Subcutaneous adipose tissue (tissue), 4 donors: ENCODE measurements around the gene BTN1A1. TPM values are rescaled to one million over a fixed set of nuclear protein-coding genes. Genes with fewer than 3 reads are reported as not detected.

ENCODE experiments used
- total RNA-seq, 4 donors: library from RNA; depleted of rRNA; stranded (reverse); fragments of >200 nt; gene quantifications; one replicate each; pipeline ENCODE4 v1.1.0, GENCODE V29; 2016
- TF ChIP-seq, protein P1 (sequence below): fragments of 450-650 bp; IDR thresholded peaks from one replicate; pipeline ENCODE4 v1.5.1; 2016; ENCODE audit warnings: low read depth, mild to moderate bottlenecking, control low read depth, antibody characterized with exemption, moderate library complexity

The BTN1A1 gene, protein sequence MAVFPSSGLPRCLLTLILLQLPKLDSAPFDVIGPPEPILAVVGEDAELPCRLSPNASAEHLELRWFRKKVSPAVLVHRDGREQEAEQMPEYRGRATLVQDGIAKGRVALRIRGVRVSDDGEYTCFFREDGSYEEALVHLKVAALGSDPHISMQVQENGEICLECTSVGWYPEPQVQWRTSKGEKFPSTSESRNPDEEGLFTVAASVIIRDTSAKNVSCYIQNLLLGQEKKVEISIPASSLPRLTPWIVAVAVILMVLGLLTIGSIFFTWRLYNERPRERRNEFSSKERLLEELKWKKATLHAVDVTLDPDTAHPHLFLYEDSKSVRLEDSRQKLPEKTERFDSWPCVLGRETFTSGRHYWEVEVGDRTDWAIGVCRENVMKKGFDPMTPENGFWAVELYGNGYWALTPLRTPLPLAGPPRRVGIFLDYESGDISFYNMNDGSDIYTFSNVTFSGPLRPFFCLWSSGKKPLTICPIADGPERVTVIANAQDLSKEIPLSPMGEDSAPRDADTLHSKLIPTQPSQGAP
- not detected for total RNA-seq

DNA sequence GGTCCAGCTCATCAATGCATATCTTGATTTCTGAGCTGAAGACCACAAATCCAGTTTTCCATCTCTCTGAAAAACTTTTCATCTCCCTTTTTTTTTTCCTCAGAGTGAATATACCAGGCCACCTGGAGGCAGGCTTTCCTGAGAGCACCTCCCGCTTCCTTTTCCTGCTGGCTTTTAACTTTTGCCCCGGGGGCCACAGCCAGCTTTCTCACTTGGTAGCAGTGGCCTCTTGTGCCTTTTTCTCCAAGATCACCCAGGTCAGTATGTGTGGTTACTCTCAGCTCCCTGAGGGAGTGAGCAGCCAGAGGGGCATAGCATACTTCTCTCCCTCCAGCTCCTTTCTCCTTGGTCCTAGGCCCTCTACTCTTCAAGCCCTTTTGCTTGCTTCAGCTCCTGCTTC is at the start of gene BTN1A1:
Gene BTN1A1 (plus strand): TSS at position 202 of the 400 bp plus-strand sequence. CDS start 984 bp downstream, outside the sequence.
- TF ChIP-seq, protein P1, sequence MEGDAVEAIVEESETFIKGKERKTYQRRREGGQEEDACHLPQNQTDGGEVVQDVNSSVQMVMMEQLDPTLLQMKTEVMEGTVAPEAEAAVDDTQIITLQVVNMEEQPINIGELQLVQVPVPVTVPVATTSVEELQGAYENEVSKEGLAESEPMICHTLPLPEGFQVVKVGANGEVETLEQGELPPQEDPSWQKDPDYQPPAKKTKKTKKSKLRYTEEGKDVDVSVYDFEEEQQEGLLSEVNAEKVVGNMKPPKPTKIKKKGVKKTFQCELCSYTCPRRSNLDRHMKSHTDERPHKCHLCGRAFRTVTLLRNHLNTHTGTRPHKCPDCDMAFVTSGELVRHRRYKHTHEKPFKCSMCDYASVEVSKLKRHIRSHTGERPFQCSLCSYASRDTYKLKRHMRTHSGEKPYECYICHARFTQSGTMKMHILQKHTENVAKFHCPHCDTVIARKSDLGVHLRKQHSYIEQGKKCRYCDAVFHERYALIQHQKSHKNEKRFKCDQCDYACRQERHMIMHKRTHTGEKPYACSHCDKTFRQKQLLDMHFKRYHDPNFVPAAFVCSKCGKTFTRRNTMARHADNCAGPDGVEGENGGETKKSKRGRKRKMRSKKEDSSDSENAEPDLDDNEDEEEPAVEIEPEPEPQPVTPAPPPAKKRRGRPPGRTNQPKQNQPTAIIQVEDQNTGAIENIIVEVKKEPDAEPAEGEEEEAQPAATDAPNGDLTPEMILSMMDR, result no peak

DNA sequence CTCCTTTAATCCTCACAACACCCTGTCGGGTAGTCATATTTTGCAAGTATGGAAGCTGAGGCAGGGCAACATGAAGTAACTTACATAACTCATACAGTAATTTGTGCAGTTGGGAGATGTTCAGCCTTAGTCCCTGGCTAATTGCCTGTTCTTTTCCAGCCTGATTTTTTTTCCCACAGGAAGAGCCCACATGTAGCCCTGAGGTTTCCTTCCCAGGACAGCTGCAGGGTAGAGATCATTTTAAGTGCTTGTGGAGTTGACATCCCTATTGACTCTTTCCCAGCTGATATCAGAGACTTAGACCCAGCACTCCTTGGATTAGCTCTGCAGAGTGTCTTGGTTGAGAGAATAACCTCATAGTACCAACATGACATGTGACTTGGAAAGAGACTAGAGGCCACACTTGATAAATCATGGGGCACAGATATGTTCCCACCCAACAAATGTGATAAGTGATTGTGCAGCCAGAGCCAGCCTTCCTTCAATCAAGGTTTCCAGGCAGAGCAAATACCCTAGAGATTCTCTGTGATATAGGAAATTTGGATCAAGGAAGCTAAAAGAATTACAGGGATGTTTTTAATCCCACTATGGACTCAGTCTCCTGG is 47.4 kb upstream of the BTN1A1 start:
- TF ChIP-seq, protein P1, result no peak

DNA sequence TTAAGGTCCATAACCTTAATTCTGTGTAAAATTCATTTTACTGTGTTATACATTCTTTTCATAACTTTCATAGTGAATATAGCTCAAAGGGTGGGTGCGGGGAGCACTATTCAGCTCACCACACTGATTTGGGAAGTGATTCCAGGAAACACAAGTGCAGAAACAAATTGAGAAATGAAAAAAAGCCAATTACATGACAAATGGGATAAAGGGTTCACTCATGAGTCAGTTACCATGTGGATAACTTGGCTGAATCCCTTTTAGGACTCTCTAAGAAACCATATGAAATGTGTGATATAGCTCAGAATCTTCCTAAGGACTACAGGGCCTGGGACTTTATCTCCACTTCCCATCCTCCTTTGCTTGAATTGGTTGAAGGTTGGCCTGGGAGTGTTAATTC is 45.5 kb upstream of the BTN1A1 start:
- TF ChIP-seq, protein P1, result no peak

DNA sequence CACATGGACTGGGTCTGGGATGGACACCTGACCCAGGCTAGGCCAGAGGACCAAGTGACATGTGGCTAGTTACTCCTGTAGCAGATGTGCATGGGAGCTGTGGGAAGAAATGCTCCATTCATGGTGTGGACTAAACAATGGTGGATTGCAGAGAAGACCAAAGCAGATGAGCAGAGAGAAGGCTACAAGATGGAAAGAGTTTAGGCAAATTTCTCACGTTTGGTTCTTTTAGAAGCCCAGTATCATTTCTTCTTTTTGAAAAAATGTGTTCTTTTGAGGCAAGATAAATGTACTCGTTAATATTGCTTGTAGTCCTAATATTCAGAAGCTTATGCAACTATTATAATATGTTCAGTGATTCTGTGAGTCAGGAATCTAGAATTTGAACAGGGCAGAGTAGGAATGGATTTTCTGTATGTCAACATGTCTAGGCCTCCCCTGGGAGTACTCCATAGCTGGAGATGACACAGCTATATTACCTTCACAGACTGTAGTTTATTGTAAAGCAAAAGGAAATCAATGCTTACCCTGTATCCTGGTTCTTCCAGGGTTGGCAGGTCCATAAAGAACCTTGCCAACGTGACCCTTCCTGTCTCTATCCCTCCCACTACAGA is 44.6 kb upstream of the BTN1A1 start:
- TF ChIP-seq, protein P1, result no peak

DNA sequence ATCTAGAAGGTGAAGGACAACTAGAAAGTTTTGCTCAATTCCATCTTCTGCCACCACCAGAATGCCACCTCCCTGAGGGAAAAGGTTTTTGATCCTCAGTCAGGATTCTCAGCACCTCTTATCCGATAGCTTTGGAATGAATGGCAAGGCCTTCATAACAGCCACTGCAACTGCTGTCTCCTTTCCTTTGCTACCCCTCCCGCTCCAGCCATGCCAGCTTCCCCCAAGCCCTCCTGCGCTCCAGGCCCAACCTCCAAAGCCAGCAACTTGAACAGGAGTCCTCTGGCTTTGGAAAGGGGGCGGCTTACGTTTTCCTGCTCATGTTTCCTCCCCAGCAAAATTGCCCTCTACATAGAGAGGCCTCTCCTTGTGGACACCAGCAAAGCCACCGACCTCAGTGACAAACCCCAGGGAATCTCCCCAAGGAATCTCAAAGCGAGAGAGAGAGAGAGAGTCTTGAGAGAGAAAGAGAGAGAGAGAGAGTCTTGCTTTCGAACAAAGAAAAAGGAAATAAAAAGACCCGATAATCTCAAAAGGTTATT is 42.8 kb upstream of the BTN1A1 start:
- TF ChIP-seq, protein P1, result no peak

DNA sequence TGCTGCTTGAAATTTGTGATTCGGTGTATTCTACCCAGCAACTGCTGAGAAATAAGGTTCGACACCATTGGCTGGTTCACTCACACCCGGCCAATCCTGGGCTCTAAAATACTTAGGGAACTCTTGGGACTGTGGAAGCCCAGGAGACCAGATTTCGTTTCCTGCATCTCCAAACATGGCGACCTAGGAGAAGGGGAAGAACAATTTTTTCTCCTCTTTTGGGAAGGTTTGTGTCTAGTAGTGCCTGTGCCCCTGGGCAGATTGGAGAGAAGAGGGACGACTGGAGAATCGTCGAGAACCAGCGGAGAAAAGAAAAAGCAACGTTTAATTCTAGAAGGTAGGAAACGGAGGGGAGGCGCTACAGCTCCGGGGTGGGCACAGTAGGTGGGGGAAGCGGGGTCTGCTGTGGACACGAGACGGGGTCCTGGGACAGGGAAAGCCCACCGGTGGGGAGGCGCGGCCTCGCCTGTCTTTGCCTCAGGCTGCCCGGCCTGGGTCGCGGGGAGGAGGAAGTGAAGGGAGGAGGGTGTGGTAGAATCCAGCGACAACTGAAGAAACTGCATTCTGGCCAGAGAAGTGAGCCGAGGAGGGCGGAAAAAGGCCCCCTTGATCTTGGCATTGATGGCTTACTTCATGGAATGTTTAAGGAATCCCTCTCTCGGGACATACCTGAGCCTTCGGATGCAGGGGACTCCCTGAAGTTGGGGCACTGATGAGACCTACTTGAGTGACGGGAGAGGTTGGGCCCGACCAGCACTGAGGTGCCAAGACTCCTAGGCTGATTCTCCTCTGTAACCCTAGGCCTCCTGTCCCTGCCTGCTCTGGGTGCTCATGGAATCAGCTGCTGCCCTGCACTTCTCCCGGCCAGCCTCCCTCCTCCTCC is 42.1 kb upstream of the BTN1A1 start, which contains the start of gene BTN2A1:
Gene BTN2A1 (plus strand): TSS at position 150 of the 883 bp plus-strand sequence. CDS start 682 bp downstream, at position 832.
- TF ChIP-seq, protein P1, result no peak
